HCT116 (cell line): ENCODE measurements around the gene MAP3K7CL.
A peak's percentile ranks its signal among the peaks of the same experiment; 100 is the strongest.
"Not testable (repeated sequence)": the region's sequence is repeated elsewhere in the genome, so short reads cannot be mapped to it uniquely, and the experiment has no call there.

Experiments used
- EZH2 ChIP-seq: fragments of 200-600 bp; sonication (generic); IDR thresholded peaks from 2 replicates; pipeline ENCODE4 v1.6.1; 2017; ENCODE audit warnings: antibody characterized with exemption, mixed run types
- POLR2A ChIP-seq: IDR thresholded peaks from 2 replicates; pipeline ENCODE4 v1.7.0; 2011; ENCODE audit warnings: borderline replicate concordance; ENCODE audit not compliant: insufficient read depth, insufficient read length; ENCODE audit errors: extremely low read depth
- TF ChIP-seq, protein P1 (sequence below), 3 experiments: fragments of 200-600 bp in 1 of 3; sonication (generic) in 1 of 3; IDR thresholded peaks in 2 of 3; conservative IDR thresholded peaks in 1 of 3; 2 replicates each; pipeline ENCODE4 v1.5.1; 2012 to 2017; ENCODE audit warnings: low read depth in 2 of 3, low read length in 2 of 3, antibody characterized with exemption in 1 of 3, borderline replicate concordance in 1 of 3, control low read depth in 1 of 3, mild to moderate bottlenecking in 1 of 3, mixed read lengths in 1 of 3, mixed run types in 1 of 3, moderate library complexity in 1 of 3; ENCODE audit not compliant: insufficient read depth in 1 of 3
- TF ChIP-seq, protein P2 (sequence below): IDR thresholded peaks from 2 replicates; pipeline ENCODE4 v1.6.1; 2012

DNA sequence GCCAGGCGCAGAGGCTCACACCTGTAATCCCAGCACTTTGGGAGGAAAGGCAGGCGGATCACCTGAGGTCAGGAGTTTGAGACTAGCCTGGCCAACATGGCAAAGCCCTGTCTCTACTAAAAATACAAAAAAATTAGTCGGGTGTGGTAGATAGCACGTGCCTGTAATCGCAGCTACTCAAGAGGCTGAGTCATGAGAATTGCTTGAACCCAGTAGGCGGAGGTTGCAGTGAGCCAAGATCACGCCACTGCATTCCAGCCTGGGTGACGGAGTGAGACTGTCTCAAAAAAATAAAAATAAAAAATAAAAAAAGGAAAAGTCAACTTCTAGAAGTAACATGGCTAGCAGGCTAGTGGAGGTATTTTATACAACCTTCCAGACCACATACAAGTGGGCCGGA lies 32.4 kb downstream of the MAP3K7CL start:
- not testable (repeated sequence) for TF ChIP-seq POLR2A, EZH2
- TF ChIP-seq, protein P1, sequence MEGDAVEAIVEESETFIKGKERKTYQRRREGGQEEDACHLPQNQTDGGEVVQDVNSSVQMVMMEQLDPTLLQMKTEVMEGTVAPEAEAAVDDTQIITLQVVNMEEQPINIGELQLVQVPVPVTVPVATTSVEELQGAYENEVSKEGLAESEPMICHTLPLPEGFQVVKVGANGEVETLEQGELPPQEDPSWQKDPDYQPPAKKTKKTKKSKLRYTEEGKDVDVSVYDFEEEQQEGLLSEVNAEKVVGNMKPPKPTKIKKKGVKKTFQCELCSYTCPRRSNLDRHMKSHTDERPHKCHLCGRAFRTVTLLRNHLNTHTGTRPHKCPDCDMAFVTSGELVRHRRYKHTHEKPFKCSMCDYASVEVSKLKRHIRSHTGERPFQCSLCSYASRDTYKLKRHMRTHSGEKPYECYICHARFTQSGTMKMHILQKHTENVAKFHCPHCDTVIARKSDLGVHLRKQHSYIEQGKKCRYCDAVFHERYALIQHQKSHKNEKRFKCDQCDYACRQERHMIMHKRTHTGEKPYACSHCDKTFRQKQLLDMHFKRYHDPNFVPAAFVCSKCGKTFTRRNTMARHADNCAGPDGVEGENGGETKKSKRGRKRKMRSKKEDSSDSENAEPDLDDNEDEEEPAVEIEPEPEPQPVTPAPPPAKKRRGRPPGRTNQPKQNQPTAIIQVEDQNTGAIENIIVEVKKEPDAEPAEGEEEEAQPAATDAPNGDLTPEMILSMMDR (IDR thresholded peaks at IDR 0.05 in 2 of 3, conservative IDR thresholded peaks at IDR 0.05 in 1 of 3; ENCODE audit: borderline replicate concordance in 1 of 3, insufficient read depth in 1 of 3, low read depth in 2 of 3, low read length in 2 of 3) = not testable (repeated sequence)
- TF ChIP-seq, protein P2, sequence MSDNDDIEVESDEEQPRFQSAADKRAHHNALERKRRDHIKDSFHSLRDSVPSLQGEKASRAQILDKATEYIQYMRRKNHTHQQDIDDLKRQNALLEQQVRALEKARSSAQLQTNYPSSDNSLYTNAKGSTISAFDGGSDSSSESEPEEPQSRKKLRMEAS = peak; percentile 39; the same call in 1 of the 2 replicates
